ENCODE results near the gene ARHGAP42.

The ARHGAP42 gene

GRCh38 chr11:100851147-100851546, 164.1 kb downstream of the ARHGAP42 start (continued):
- TF ChIP-seq ZNF70 (CRISPR knock-in tag; IDR thresholded peaks at IDR 0.05) (no peak), BACH2 (CRISPR knock-in tag; IDR thresholded peaks at IDR 0.05; ENCODE audit: borderline replicate concordance) (no peak), ZFP3 (CRISPR knock-in tag; IDR thresholded peaks at IDR 0.05) (no peak), PATZ1 (CRISPR knock-in tag; IDR thresholded peaks at IDR 0.05; ENCODE audit: borderline replicate concordance) (no peak)

GRCh38 chr11:100851584-100852152, 164.6 kb downstream of the ARHGAP42 start:
- TF ChIP-seq ESRRG (CRISPR knock-in tag; IDR thresholded peaks at IDR 0.05) (no peak), PPARA (CRISPR knock-in tag; IDR thresholded peaks at IDR 0.05; ENCODE audit: borderline replicate concordance) (no peak), ZNF70 (CRISPR knock-in tag; IDR thresholded peaks at IDR 0.05) (no peak), ZNF565 (CRISPR knock-in tag; conservative IDR thresholded peaks at IDR 0.05; ENCODE audit: low read depth) (no peak), CSRNP3 (CRISPR knock-in tag; IDR thresholded peaks at IDR 0.05) (no peak), ZC3H10 (CRISPR knock-in tag; IDR thresholded peaks at IDR 0.05) (no peak)
- no peak for ATAC-seq

GRCh38 chr11:100855466-100856067, 168.5 kb downstream of the ARHGAP42 start:
- ATAC-seq: no peak; the same call in 2 of the 3 replicates
- no peak for TF ChIP-seq PATZ1 (CRISPR knock-in tag; IDR thresholded peaks at IDR 0.05; ENCODE audit: borderline replicate concordance)
- no peak for TF ChIP-seq GLIS3 (CRISPR knock-in tag; IDR thresholded peaks at IDR 0.05)
- TF ChIP-seq PPARA (CRISPR knock-in tag; IDR thresholded peaks at IDR 0.05; ENCODE audit: borderline replicate concordance): no peak
- TF ChIP-seq OSR1 (CRISPR knock-in tag; IDR thresholded peaks at IDR 0.05): no peak
- no peak for TF ChIP-seq CREB5 (CRISPR knock-in tag; IDR thresholded peaks at IDR 0.05; ENCODE audit: low read depth)
- no peak for TF ChIP-seq SNAI2 (CRISPR knock-in tag; IDR thresholded peaks at IDR 0.05)
- TF ChIP-seq RARB (CRISPR knock-in tag; IDR thresholded peaks at IDR 0.05): no peak
- no peak for TF ChIP-seq CSDC2 (CRISPR knock-in tag; IDR thresholded peaks at IDR 0.05)
- TF ChIP-seq CSRNP3 (CRISPR knock-in tag; IDR thresholded peaks at IDR 0.05): no peak
- no peak for TF ChIP-seq POU6F1 (CRISPR knock-in tag; IDR thresholded peaks at IDR 0.05; ENCODE audit: borderline replicate concordance, low read depth)
- no peak for TF ChIP-seq ZNF70 (CRISPR knock-in tag; IDR thresholded peaks at IDR 0.05)
- no peak for TF ChIP-seq TOX (CRISPR knock-in tag; IDR thresholded peaks at IDR 0.05; ENCODE audit: borderline replicate concordance)
